SU-DHL-6 (cell line): Measurements from ENCODE around the gene SMAD1.

Source experiments
- H2AFZ ChIP-seq: fragments of 200-600 bp; sonication (generic); 2 replicates; pipeline ENCODE4 v1.6.1; 2014; ENCODE audit warnings: low read depth, mild to moderate bottlenecking, moderate library complexity, mixed read lengths, antibody characterized with exemption, low read length; ENCODE audit not compliant: severe bottlenecking
- H3F3A ChIP-seq: fragments of 200-600 bp; shearing (Covaris generic); 2 replicates; pipeline ENCODE4 v1.6.0; 2016; ENCODE audit warnings: antibody characterized with exemption, mild to moderate bottlenecking; ENCODE audit not compliant: insufficient read depth
- H3K27ac ChIP-seq: fragments of 200-600 bp; sonication (generic); 2 replicates; pipeline ENCODE4 v1.5.1; 2016; ENCODE audit warnings: low read depth, mild to moderate bottlenecking, low read length, moderate library complexity, mixed read lengths
- H3K27me3 ChIP-seq: fragments of 200-600 bp; sonication (generic), shearing (Covaris generic); 2 replicates; pipeline ENCODE4 v1.6.0; 2014; ENCODE audit warnings: mild to moderate bottlenecking, low read length
- H3K36me3 ChIP-seq: fragments of 200-600 bp; sonication (generic); 2 replicates; pipeline ENCODE4 v1.6.1; 2014; ENCODE audit warnings: mild to moderate bottlenecking, low read length, mixed read lengths
- H3K4me2 ChIP-seq: fragments of 300-600, 200-600 bp; shearing (Covaris generic), sonication (generic); 2 replicates; pipeline ENCODE4 v1.6.0; 2014; ENCODE audit warnings: low read length, low read depth, mild to moderate bottlenecking; ENCODE audit not compliant: poor library complexity, severe bottlenecking
- H3K4me3 ChIP-seq: fragments of 200-600 bp; sonication (generic); 2 replicates; pipeline ENCODE4 v1.5.1; 2014; ENCODE audit warnings: antibody characterized with exemption, low read length, mild to moderate bottlenecking, mixed read lengths; ENCODE audit not compliant: insufficient read depth, poor library complexity, severe bottlenecking
- H3K79me2 ChIP-seq: fragments of 200-600 bp; sonication (generic); 2 replicates; pipeline ENCODE4 v1.6.1; 2014; ENCODE audit warnings: mild to moderate bottlenecking, low read length, moderate library complexity; ENCODE audit not compliant: insufficient read depth
- H3K9ac ChIP-seq: fragments of 200-600 bp; sonication (generic); 2 replicates; pipeline ENCODE4 v1.7.0; 2014; ENCODE audit warnings: mild to moderate bottlenecking, low read length
- H3K9me2 ChIP-seq: fragments of 200-600 bp; sonication (generic); replicated peaks from 2 replicates; pipeline ENCODE4 v1.6.1; 2014; ENCODE audit warnings: low read length; ENCODE audit not compliant: insufficient read depth
- H3K9me3 ChIP-seq: fragments of 200-600 bp; sonication (generic); 2 replicates; pipeline ENCODE4 v1.6.1; 2014; ENCODE audit warnings: low read length, mixed read lengths; ENCODE audit not compliant: insufficient read depth
- H4K20me1 ChIP-seq: fragments of 200-600 bp; sonication (generic); 2 replicates; pipeline ENCODE4 v1.6.1; 2014; ENCODE audit warnings: low read depth, mild to moderate bottlenecking, antibody characterized with exemption, low read length, moderate library complexity, mixed read lengths
- CTCF ChIP-seq: fragments of 200-600 bp; sonication (generic); IDR thresholded peaks from one replicate; pipeline ENCODE4 v1.5.1; 2017; ENCODE audit warnings: antibody characterized with exemption, mild to moderate bottlenecking, low read length, moderate library complexity; ENCODE audit not compliant: insufficient read depth, poor library complexity, severe bottlenecking
- EZH2phosphoT487 ChIP-seq: fragments of 200-600 bp; sonication (generic), shearing (Covaris generic); conservative IDR thresholded peaks from 2 replicates; pipeline ENCODE4 v1.6.1; 2018; ENCODE audit warnings: mild to moderate bottlenecking, antibody characterized with exemption, low read length, moderate library complexity, mixed read lengths

SMAD1 gene

GRCh38 chr4:145473203-145473602, 8.4 kb upstream of the SMAD1 start:
- TF ChIP-seq EZH2phosphoT487 (no peak), CTCF (no peak)
- Histone ChIP-seq H3K9ac (no peak overlapping the region), H3K4me3 (no peak overlapping the region)

GRCh38 chr4:145480257-145480656, 1.4 kb upstream of the SMAD1 start:
- H3K9me3 ChIP-seq: no peaks in the 10 kb centered on the region
- H4K20me1 ChIP-seq: no peaks in the 10 kb centered on the region
- no peak overlapping the region for H3K4me2 ChIP-seq
- H3K79me2 ChIP-seq: no peaks in the 10 kb centered on the region
- TF ChIP-seq CTCF (no peak), EZH2phosphoT487 (no peak)
- no peaks in the 10 kb centered on the region for H3K27me3 ChIP-seq
- no peak overlapping the region for H2AFZ ChIP-seq
- no peaks in the 10 kb centered on the region for H3F3A ChIP-seq
- H3K27ac ChIP-seq: no peak overlapping the region
- no peak overlapping the region for H3K4me3 ChIP-seq
- H3K9ac ChIP-seq: no peak overlapping the region
- H3K9me2 ChIP-seq: no peaks in the 10 kb centered on the region
- H3K36me3 ChIP-seq: no peaks in the 10 kb centered on the region

More at GRCh38 chr4:145473203-145473602, 8.4 kb upstream of the SMAD1 start:
- no peaks in the 10 kb centered on the region for H3F3A ChIP-seq
- H3K9me3 ChIP-seq: peaks cover 17% of the 10 kb centered on the region; the same call in 1 of the 2 replicates
- no peaks in the 10 kb centered on the region for H3K79me2 ChIP-seq
- H3K4me2 ChIP-seq: no peak overlapping the region
- H3K27ac ChIP-seq: no peak overlapping the region
- H3K9me2 ChIP-seq: no peaks in the 10 kb centered on the region
- H4K20me1 ChIP-seq: no peaks in the 10 kb centered on the region
- no peak overlapping the region for H2AFZ ChIP-seq
- H3K27me3 ChIP-seq: no peaks in the 10 kb centered on the region
- H3K36me3 ChIP-seq: no peaks in the 10 kb centered on the region

GRCh38 chr4:145481942-145482208, 222 bp downstream of the SMAD1 start:
- no peaks in the 10 kb centered on the region for H3K79me2 ChIP-seq
- H2AFZ ChIP-seq: peak overlapping the region; percentile 32

More at GRCh38 chr4:145481942-145482208, 222 bp downstream of the SMAD1 start:
- no peaks in the 10 kb centered on the region for H3K9me3 ChIP-seq
- H3F3A ChIP-seq: no peaks in the 10 kb centered on the region
- peak overlapping the region; percentile 45 for H3K9ac ChIP-seq
- peak overlapping the region; percentile 55 for H3K4me3 ChIP-seq
- no peaks in the 10 kb centered on the region for H3K9me2 ChIP-seq
- H3K27me3 ChIP-seq: no peaks in the 10 kb centered on the region
- no peaks in the 10 kb centered on the region for H4K20me1 ChIP-seq
- H3K36me3 ChIP-seq: no peaks in the 10 kb centered on the region
- TF ChIP-seq EZH2phosphoT487 (no peak), CTCF (no peak)
- peak overlapping the region; percentile 60 for H3K4me2 ChIP-seq
- no peak overlapping the region for H3K27ac ChIP-seq
